Measurements from ENCODE around the gene MTREX. TPM values are rescaled to one million over a fixed set of nuclear protein-coding genes. Genes with fewer than 3 reads are reported as not detected.

The MTREX gene
- total and polyA plus RNA-seq, 10 of the 15 experiments (the other 5 are each of a cell fraction or from before 2014, with no cell fraction given), result 20.1 to 102 (median 49.0) TPM

DNA sequence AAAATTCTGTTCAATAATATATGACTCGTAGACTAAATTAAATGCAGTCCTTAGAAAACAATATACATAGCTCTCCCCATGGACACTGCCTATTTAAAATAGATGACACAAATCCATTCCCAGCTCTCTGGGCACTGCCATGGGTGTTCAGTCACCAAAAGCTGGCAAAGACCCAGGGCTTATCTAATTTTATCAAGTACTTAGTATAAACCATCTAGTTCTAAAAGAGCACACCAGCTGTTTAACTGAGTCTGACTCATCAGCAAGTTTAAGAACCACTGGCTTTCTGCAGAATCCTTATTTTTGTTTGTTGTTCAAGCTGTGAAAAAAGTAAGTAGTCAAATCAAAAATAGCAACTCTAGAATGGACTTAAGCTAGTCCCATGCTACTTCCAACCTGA is 119.4 kb downstream of the MTREX start (continued):
- TF ChIP-seq CEBPZ (IDR thresholded peaks at IDR 0.05; ENCODE audit: low read depth, low read length) (no peak), CEBPB (IDR thresholded peaks at IDR 0.05; ENCODE audit: borderline replicate concordance in 1 of 2, low read depth in 2 of 2, low read length in 2 of 2) (no peak), NBN (IDR thresholded peaks at IDR 0.05) (no peak), NFYA (IDR thresholded peaks at IDR 0.05; ENCODE audit: borderline replicate concordance, low read depth, low read length) (no peak), CHD2 (IDR thresholded peaks at IDR 0.05; ENCODE audit: borderline replicate concordance, low read depth, low read length) (no peak), STAT3 (IDR thresholded peaks at IDR 0.05; ENCODE audit: low read depth, low read length) (no peak), IKZF2 (IDR thresholded peaks at IDR 0.05) (no peak)

GRCh38 chr5:55429221-55429612 is 121.4 kb downstream of the MTREX start:
- WGBS (ENCODE audit: insufficient coverage, insufficient replicate concordance, low lambda C conversion rate, missing lambda C conversion rate), result 36% methylated on average over 2 of the region's 2 CpGs
- H3K9ac ChIP-seq (ENCODE audit: control insufficient read depth, insufficient read depth, low read length), result no peak overlapping the region
- no peaks in the 10 kb centered on the region for H3K79me2 ChIP-seq (ENCODE audit: control insufficient read depth, insufficient read depth, low read length)
- no peak for ATAC-seq
- POLR2A ChIA-PET, result no interaction called here
- H3K4me1 ChIP-seq (ENCODE audit: control insufficient read depth, insufficient read depth, low read length), result no peaks in the 10 kb centered on the region
- no peak overlapping the region for H2AFZ ChIP-seq (ENCODE audit: control insufficient read depth, low read depth, low read length)
- RAD21 ChIA-PET (ENCODE audit: unreplicated experiment), result no interaction called here
- H3K27ac ChIP-seq (ENCODE audit: control insufficient read depth, insufficient read depth), result no peak overlapping the region
- DNase-seq (ENCODE audit: low read depth, low spot score), result no peak
- H3K4me3 ChIP-seq, result no peak overlapping the region
- no TSS peak for BruUV-seq (replicated peaks)
- H3K27me3 ChIP-seq (replicated peaks in 1 of 2; ENCODE audit: control insufficient read depth in 2 of 2, insufficient read depth in 2 of 2, low read length in 1 of 2), result no peaks in the 10 kb centered on the region
- H3K9me3 ChIP-seq (replicated peaks; ENCODE audit: control insufficient read depth, insufficient read depth, low read length), result no peaks in the 10 kb centered on the region; the same call in 2 of the 3 replicates
- H3K36me3 ChIP-seq (ENCODE audit: control insufficient read depth in 2 of 2, insufficient read depth in 2 of 2, low read length in 1 of 2), result peaks cover 7 to 31% of the 10 kb centered on the region in 2 experiments
- CTCF ChIA-PET, result interaction anchor here (0.9 to 1.4 kb wide), 2 partner anchors 24 to 29 kb away, joined by 3 read pairs; no protein-coding TSS in a partner anchor
- FAIRE-seq, result no peak
- TF ChIP-seq IKZF1 (conservative IDR thresholded peaks at IDR 0.05), result no peak
- TF ChIP-seq, protein P1, sequence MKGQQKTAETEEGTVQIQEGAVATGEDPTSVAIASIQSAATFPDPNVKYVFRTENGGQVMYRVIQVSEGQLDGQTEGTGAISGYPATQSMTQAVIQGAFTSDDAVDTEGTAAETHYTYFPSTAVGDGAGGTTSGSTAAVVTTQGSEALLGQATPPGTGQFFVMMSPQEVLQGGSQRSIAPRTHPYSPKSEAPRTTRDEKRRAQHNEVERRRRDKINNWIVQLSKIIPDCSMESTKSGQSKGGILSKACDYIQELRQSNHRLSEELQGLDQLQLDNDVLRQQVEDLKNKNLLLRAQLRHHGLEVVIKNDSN (IDR thresholded peaks at IDR 0.05; ENCODE audit: borderline replicate concordance, extremely low read length, insufficient read depth, low read depth, low read length), result no peak
- no peak for TF ChIP-seq NR2C2 (IDR thresholded peaks at IDR 0.05; ENCODE audit: borderline replicate concordance, control insufficient read depth, insufficient read length, low read depth)
- TF ChIP-seq, protein P2, sequence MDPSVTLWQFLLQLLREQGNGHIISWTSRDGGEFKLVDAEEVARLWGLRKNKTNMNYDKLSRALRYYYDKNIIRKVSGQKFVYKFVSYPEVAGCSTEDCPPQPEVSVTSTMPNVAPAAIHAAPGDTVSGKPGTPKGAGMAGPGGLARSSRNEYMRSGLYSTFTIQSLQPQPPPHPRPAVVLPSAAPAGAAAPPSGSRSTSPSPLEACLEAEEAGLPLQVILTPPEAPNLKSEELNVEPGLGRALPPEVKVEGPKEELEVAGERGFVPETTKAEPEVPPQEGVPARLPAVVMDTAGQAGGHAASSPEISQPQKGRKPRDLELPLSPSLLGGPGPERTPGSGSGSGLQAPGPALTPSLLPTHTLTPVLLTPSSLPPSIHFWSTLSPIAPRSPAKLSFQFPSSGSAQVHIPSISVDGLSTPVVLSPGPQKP (IDR thresholded peaks at IDR 0.05; ENCODE audit: low read depth, low read length), result no peak
- TF ChIP-seq SUPT20H (IDR thresholded peaks at IDR 0.05; ENCODE audit: borderline replicate concordance, control insufficient read depth, low read depth, low read length), result no peak
- no peak for TF ChIP-seq NFXL1 (IDR thresholded peaks at IDR 0.05; ENCODE audit: borderline replicate concordance)
- TF ChIP-seq SREBF2 (IDR thresholded peaks at IDR 0.05; ENCODE audit: low read length), result no peak
- SMC1A ChIA-PET (ENCODE audit: uncharacterized antibody, unreplicated experiment), result interaction anchor here (0.9 kb wide), 1 partner anchor 14 kb away, joined by 3 read pairs; no protein-coding TSS in a partner anchor
- in situ Hi-C loops (cut with MboI), result no loop called here
- H4K20me1 ChIP-seq (ENCODE audit: control insufficient read depth, insufficient read depth), result no peaks in the 10 kb centered on the region
- intact Hi-C loops (cut with micrococcal nuclease; ENCODE audit: unreplicated experiment), result no loop called here
- H3K4me2 ChIP-seq (ENCODE audit: control insufficient read depth, insufficient read depth), result no peak overlapping the region
